SU-DHL-6 (cell line): ENCODE data around the gene GATA1.

Experiments used
- H2AFZ ChIP-seq: fragments of 200-600 bp; sonication (generic); 2 replicates; pipeline ENCODE4 v1.6.1; 2014; ENCODE audit warnings: low read depth, mild to moderate bottlenecking, moderate library complexity, mixed read lengths, antibody characterized with exemption, low read length; ENCODE audit not compliant: severe bottlenecking
- H3F3A ChIP-seq: fragments of 200-600 bp; shearing (Covaris generic); 2 replicates; pipeline ENCODE4 v1.6.0; 2016; ENCODE audit warnings: antibody characterized with exemption, mild to moderate bottlenecking; ENCODE audit not compliant: insufficient read depth
- H3K27ac ChIP-seq: fragments of 200-600 bp; sonication (generic); 2 replicates; pipeline ENCODE4 v1.5.1; 2016; ENCODE audit warnings: low read depth, mild to moderate bottlenecking, low read length, moderate library complexity, mixed read lengths
- H3K27me3 ChIP-seq: fragments of 200-600 bp; sonication (generic), shearing (Covaris generic); 2 replicates; pipeline ENCODE4 v1.6.0; 2014; ENCODE audit warnings: mild to moderate bottlenecking, low read length
- H3K36me3 ChIP-seq: fragments of 200-600 bp; sonication (generic); 2 replicates; pipeline ENCODE4 v1.6.1; 2014; ENCODE audit warnings: mild to moderate bottlenecking, low read length, mixed read lengths
- H3K4me2 ChIP-seq: fragments of 300-600, 200-600 bp; shearing (Covaris generic), sonication (generic); 2 replicates; pipeline ENCODE4 v1.6.0; 2014; ENCODE audit warnings: low read length, low read depth, mild to moderate bottlenecking; ENCODE audit not compliant: poor library complexity, severe bottlenecking
- H3K4me3 ChIP-seq: fragments of 200-600 bp; sonication (generic); 2 replicates; pipeline ENCODE4 v1.5.1; 2014; ENCODE audit warnings: antibody characterized with exemption, low read length, mild to moderate bottlenecking, mixed read lengths; ENCODE audit not compliant: insufficient read depth, poor library complexity, severe bottlenecking
- H3K79me2 ChIP-seq: fragments of 200-600 bp; sonication (generic); 2 replicates; pipeline ENCODE4 v1.6.1; 2014; ENCODE audit warnings: mild to moderate bottlenecking, low read length, moderate library complexity; ENCODE audit not compliant: insufficient read depth
- H3K9ac ChIP-seq: fragments of 200-600 bp; sonication (generic); 2 replicates; pipeline ENCODE4 v1.7.0; 2014; ENCODE audit warnings: mild to moderate bottlenecking, low read length
- H3K9me2 ChIP-seq: fragments of 200-600 bp; sonication (generic); replicated peaks from 2 replicates; pipeline ENCODE4 v1.6.1; 2014; ENCODE audit warnings: low read length; ENCODE audit not compliant: insufficient read depth
- H3K9me3 ChIP-seq: fragments of 200-600 bp; sonication (generic); 2 replicates; pipeline ENCODE4 v1.6.1; 2014; ENCODE audit warnings: low read length, mixed read lengths; ENCODE audit not compliant: insufficient read depth
- H4K20me1 ChIP-seq: fragments of 200-600 bp; sonication (generic); 2 replicates; pipeline ENCODE4 v1.6.1; 2014; ENCODE audit warnings: low read depth, mild to moderate bottlenecking, antibody characterized with exemption, low read length, moderate library complexity, mixed read lengths
- CTCF ChIP-seq: fragments of 200-600 bp; sonication (generic); IDR thresholded peaks from one replicate; pipeline ENCODE4 v1.5.1; 2017; ENCODE audit warnings: antibody characterized with exemption, mild to moderate bottlenecking, low read length, moderate library complexity; ENCODE audit not compliant: insufficient read depth, poor library complexity, severe bottlenecking
- EZH2phosphoT487 ChIP-seq: fragments of 200-600 bp; sonication (generic), shearing (Covaris generic); conservative IDR thresholded peaks from 2 replicates; pipeline ENCODE4 v1.6.1; 2018; ENCODE audit warnings: mild to moderate bottlenecking, antibody characterized with exemption, low read length, moderate library complexity, mixed read lengths

The GATA1 gene

GRCh38 chrX:48784726-48785125 is 1.7 kb upstream of the GATA1 start:
- Histone ChIP-seq H3K9me2 (no peaks in the 10 kb centered on the region), H3K4me3 (no peak overlapping the region), H3K79me2 (no peaks in the 10 kb centered on the region), H3K9ac (no peak overlapping the region), H3F3A (no peaks in the 10 kb centered on the region), H3K27me3 (no peaks in the 10 kb centered on the region), H3K9me3 (no peaks in the 10 kb centered on the region), H3K36me3 (no peaks in the 10 kb centered on the region), H4K20me1 (no peaks in the 10 kb centered on the region), H3K4me2 (no peak overlapping the region), H2AFZ (no peak overlapping the region), H3K27ac (no peak overlapping the region)
- TF ChIP-seq CTCF, result no peak
- no peak for TF ChIP-seq EZH2phosphoT487

DNA sequence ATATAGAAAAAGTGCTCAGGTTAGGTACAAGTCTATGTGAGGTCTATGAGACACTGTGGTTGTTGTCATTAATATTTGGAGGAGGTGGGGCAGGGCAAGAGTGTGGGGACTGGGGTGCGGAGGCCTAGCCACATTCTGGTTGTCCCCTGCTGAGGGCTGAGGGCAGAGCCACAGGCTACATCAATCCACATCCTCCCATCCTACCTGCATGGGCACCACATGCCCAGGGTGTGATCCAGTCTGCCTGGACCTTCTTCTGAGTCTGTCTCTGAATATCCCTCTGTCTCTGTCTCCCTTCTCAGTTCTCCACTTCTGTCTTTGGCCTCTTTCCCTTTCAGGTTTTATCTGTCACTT is 1.2 kb upstream of the GATA1 start:
- no peak overlapping the region for H3K27ac ChIP-seq

DNA sequence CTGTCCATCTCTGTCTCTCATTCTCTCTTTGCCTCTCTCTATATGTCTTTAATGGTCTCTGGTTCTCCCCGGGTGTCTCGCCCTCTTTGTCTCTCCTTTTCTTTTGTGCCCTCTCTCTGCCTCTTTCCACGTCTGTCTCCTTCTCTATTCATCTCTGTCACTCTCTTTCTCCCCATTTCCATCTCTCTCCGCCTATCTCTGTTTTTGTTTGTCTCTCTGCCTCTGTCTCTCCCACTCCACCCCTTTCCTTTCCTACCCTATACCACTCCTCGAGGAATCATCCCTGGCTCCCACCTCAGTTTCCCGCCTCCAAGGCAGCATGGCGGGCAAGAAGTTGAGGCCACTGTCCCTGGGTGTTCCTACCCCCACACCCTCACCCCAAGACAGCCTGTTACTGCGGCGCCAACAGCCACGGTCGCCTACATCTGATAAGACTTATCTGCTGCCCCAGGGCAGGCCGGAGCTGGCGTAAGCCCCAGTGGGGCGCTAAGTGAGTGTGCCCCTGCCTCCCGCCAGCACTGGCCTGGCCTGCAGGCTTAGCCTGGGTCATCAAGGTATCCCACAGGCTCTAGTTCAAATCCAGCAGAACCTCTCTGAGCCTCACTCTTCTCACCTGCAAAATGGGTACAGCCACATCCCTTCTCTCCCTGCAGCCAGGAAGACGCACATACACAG is 713 bp upstream of the GATA1 start:
- Histone ChIP-seq H3F3A (no peaks in the 10 kb centered on the region), H3K79me2 (no peaks in the 10 kb centered on the region), H4K20me1 (no peaks in the 10 kb centered on the region), H3K27me3 (no peaks in the 10 kb centered on the region), H3K4me3 (no peak overlapping the region), H3K9ac (no peak overlapping the region), H3K36me3 (no peaks in the 10 kb centered on the region), H2AFZ (no peak overlapping the region), H3K4me2 (no peak overlapping the region), H3K9me3 (no peaks in the 10 kb centered on the region), H3K27ac (no peak overlapping the region), H3K9me2 (no peaks in the 10 kb centered on the region)
- TF ChIP-seq EZH2phosphoT487, result no peak
- TF ChIP-seq CTCF, result no peak

More for the DNA sequence above, 1.2 kb upstream of the GATA1 start:
- no peaks in the 10 kb centered on the region for H3K9me2 ChIP-seq
- H3K9ac ChIP-seq, result no peak overlapping the region
- H3F3A ChIP-seq, result no peaks in the 10 kb centered on the region
- TF ChIP-seq EZH2phosphoT487, result no peak
- no peak for TF ChIP-seq CTCF
- H3K4me3 ChIP-seq, result no peak overlapping the region
- H3K27me3 ChIP-seq, result no peaks in the 10 kb centered on the region
- H3K79me2 ChIP-seq, result no peaks in the 10 kb centered on the region
- no peaks in the 10 kb centered on the region for H4K20me1 ChIP-seq
- H2AFZ ChIP-seq, result no peak overlapping the region
- H3K9me3 ChIP-seq, result no peaks in the 10 kb centered on the region
- H3K36me3 ChIP-seq, result no peaks in the 10 kb centered on the region
- no peak overlapping the region for H3K4me2 ChIP-seq
